HG02759 (cell line): ENCODE data around the gene TMEM127.
A peak's percentile ranks its signal among the peaks of the same experiment; 100 is the strongest.
"Not testable (repeated sequence)": the region's sequence is repeated elsewhere in the genome, so short reads cannot be mapped to it uniquely, and the experiment has no call there.

Experiments
- ATAC-seq: cut with Tn5 transposase; IDR thresholded peaks from one replicate; pipeline ENCODE4 v1.9.1; 2021; ENCODE audit warnings: mild to moderate bottlenecking, moderate library complexity; ENCODE audit not compliant: unreplicated experiment

The TMEM127 gene

DNA sequence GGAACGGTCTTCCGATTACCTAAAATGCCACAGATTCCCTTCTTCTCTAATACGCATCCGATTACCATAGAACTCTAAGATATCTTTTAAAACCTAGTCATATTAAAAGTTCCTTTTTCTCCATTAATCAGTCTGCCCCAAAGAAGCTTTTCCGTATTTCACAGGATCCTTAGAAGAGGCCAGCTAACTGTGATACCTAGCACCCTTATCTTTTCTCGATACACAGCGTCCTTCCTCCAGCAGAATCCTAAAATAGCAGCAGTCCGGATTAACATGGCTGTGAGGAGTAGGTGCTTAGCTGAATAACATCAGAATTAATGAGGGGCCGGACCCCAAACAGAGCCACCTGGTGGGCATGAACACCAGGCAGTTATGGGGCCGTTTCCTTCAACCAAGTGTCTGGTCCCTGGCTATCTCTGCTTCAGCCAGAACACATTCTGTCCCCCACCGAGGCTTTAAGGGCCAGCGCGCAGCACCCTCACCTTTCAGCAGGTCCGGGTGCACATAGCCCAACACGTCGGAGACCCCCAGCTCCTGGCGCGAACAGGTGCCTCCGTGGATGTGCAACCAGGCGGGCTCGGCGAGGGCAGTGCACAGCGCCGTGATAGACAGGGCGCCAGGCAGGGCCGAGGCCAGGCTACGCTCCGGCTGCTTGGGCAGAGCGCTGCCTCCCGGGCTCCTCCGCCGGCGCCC lies 995 bp downstream of the TMEM127 start:
- no peak for ATAC-seq

GRCh38 chr2:96264086-96264485 lies 1.7 kb downstream of the TMEM127 start:
- no peak for ATAC-seq

DNA sequence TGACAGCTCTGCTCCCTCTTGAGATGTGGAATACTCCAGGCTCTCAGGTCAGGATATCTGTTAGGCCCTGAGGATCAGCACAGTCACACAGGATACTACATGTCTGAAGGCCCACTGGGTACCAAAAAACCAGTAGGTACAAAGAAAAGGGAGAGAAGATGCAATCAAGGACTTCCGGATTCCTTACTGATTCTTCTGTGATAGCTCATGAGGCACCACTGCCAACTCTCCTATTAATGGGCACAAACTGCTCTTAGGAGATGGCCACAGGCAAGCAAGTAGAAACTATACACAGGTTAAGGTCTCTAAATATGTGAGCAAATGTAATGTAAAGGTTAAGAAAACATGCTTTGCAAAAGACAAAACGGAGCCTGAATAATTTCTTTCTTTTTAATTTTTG lies 3.5 kb downstream of the TMEM127 start:
- no peak for ATAC-seq

DNA sequence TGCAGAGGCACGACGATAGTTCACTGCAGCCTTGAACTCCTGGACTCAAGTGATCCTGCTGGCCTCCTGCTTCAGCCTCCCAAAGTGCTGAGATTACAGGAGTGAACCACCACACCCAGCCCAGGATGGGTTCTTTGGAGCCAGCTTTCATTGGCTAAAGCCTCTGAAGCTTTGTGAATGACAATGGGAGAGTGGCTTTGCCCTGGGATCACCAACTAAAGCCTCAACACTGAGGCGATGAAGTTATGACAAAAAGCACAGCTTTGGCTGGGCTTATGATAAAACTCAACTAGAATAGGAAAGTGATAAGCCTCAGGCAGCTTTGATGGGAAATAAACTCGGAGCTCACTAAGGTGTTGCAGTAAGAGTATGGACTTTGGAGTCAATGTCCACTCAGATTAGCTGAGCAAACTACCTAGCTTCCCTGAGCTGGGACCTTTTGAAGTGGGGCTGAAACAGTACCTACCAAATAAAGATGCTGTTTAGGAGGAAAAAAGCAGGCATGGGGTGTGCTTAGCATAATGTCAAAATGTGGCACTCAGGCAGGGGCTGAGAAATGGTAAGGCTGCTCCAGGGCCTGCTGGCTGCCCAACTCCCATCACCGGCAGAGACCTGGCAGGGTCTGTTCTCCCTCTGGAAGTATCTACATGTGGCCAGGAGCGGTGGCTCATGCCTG lies 4.3 kb downstream of the TMEM127 start:
- no peak for ATAC-seq

GRCh38 chr2:96260387-96261260 lies 5.2 kb downstream of the TMEM127 start:
- ATAC-seq: peak; percentile 38

GRCh38 chr2:96259497-96259921 lies 6.3 kb downstream of the TMEM127 start:
- ATAC-seq: no peak

DNA sequence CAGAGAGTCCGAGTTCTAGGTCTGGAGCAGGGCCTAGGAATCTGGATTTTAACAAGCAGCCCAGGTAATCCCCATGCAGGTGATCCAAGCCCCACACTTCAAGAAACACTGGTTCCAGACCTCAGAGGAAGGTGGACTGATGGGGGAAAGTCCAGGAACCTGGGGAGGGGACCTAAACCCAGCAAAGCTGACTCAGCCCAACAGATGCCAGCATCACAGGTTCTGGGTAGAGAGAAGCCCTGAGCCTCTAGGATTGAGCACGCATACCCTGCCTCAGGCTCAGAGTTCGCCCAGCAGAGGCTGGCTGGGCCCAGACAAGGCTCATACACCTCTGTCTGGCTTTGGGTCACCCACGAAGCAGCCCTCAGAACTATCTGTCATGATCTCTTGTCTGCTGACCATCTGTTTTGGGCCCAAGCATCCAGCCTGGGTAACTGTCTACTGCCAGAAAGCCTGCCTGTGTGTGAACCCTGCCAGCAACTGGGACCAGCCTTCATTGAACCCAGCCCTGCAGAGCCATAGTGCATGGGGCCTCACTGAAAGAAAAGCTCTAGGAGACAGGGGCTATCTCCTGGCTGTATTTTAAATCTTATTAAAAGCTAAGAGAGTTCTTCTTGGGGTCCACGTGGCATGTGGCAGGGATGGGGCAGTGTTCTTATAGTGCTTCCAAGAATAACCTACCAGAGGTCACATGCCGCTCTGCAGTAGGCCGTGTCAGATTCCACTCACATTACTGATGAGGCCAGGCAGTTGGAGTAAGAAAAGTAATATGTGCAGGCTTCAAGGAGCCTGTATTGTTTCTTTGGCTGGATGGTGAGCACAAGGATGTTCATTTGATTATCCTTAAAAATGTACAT lies 7.4 kb downstream of the TMEM127 start:
- no peak for ATAC-seq

DNA sequence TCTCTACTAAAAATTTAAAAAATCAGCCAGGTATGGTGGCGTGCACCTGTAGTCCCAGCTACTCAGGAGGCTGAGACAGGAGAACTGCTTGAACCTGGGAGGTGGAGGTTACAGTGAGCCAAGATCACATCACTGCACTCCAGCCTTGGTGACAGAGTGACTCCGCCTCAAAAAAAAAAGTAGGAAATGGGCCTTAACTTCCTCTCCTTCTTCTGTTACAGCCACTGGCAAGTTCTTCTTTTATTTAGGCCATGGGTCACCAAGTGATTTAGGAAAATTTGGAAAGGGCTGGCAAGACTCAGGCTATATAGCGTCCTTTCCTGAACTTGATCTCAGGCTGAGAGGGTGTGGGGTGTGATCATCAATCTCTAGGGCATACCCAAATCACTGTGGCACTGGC lies 8.1 kb downstream of the TMEM127 start:
- not testable (repeated sequence) for ATAC-seq

- no peak for ATAC-seq
Measured at GRCh38 chr2:96256611-96257113, 9.1 kb downstream of the TMEM127 start.

DNA sequence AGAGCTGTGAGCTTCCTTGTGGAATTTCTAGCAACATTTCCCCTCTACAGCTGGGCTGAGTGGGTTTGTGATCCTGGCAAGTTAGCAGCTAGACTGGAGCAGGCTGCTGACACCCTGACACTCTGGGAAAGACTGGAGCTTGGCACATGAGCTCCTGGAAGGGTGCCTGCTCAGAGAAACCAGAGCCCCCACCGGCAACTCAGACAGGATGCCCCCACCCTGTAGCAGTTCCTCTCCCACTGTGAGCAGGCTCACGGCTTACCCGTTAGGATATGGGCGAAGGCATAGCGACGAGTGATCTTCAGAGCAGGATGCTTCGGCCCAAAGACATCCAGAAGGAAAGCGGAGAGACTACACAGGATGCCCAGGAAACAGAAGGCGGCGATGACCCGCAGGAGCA lies 11.2 kb downstream of the TMEM127 start:
- ATAC-seq: no peak

- no peak for ATAC-seq
Measured at GRCh38 chr2:96253006-96253405, 12.8 kb downstream of the TMEM127 start.

DNA sequence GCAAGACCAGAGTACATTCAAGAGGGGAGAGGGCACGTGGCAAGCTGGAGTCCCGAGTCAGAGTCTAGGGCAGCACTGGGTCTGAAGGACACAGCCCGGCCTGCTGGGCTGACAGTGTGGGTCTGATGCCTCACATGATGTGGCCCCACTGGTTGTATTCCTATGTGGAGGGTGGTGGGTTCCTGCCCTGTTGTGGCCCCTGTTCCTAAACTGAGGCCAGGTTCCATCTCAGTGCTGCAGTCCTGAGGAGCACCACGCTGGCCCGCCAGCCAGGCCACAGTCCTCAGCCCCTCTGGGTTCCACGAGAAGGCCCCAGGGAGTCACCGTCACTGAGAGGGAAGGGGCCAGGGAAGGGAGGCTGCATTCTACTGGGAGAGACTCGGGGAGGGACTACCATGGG lies 13.3 kb downstream of the TMEM127 start:
- no peak for ATAC-seq

DNA sequence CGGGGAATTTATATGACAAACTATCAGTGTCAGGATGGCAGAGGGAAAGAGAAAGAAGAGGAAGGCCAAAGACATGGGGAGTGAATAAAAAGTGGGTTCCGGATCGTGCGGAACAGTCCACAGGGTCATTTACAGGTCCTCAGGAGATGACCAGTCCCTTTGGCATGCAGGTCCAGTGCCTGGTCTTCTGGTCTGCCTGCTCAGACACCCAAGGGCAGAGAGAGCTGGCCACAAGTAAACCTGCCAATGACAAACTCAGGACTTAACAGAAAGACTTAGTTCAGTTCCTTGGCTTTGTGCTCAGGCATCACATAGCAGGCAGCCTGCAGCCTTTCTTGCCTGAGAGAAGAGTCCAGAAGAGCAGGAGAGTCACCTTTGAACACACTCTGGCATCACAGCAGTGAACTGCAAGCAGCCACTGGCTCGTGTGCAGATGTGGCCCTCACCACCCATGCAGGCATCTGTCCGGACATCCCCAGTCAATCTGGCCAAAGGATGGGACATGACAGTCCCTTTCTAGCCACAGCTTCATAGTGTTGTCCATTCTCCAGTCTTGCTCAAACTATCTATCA lies 14.0 kb downstream of the TMEM127 start:
- no peak for ATAC-seq

DNA sequence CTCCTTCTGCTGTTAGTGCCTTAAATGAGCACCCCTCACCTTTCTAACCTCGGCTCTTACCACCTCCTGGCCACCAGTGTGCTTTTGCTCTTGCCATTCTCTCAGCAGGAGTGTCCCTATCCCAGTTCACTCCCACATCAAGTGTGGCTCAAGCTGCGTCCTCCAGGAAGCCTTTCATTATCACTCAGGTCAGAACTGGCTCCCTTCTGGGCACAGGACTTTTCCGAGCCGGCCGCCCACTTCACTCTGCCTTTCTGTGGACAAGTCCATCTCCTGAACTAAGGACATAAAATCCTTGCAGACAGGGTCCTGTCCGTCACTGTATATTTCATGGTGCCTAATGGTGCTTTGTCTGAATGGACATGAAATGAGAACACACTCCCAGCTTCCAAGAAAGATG lies 15.6 kb downstream of the TMEM127 start:
- ATAC-seq: no peak

DNA sequence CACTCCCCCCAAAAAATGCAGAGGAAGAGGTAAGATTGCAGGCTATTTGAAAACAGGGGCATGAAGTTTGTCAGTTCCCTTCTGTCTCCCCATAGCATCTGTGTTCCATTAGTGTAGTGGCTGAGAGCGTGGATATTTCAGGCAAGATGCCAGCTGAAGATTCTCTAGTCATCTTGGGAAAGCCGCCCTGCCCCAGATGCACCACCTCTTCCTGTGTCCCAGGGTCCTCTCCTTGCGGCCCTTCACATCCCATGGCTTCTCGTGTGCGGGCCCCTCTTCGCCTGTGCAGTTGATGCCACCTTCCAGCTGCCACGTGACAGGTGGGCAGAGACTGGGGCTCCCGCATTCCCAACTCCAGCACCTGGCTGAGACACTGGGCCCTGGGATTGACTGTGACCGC lies 16.1 kb downstream of the TMEM127 start:
- no peak for ATAC-seq

GRCh38 chr2:96248624-96249023 lies 17.2 kb downstream of the TMEM127 start:
- ATAC-seq: no peak

GRCh38 chr2:96247896-96248295 lies 17.9 kb downstream of the TMEM127 start:
- ATAC-seq: no peak

- no peak for ATAC-seq
Measured at GRCh38 chr2:96247009-96247408, 18.8 kb downstream of the TMEM127 start.

GRCh38 chr2:96245609-96246390 lies 20.0 kb downstream of the TMEM127 start:
- no peak for ATAC-seq
